ENCODE measurements around the gene KCNJ6. TPM values are rescaled to one million over a fixed set of nuclear protein-coding genes. Genes with fewer than 3 reads are reported as not detected.

KCNJ6 gene
- polyA plus RNA-seq, 1 of the 3 experiments (the other 2 are of a cell fraction) = not detected

DNA sequence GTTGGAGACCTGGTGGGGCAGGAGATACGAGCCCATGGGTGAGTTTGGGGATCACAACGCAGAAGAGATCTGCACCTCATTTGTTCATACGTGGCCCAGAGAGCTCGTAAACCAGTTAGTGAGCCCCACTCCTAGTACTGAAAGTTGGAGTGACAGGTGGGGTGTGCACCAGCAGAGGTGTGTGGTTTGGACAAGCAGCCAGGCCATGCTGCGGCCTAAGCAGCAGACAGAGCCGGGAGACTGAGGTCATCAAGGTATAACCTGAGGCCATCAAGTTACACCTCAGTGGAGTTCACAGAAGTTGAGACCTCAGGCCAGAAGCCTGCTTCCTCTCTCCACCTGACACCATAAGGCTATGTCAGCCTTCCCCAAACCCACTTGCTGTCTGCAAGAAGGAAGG, 27.6 kb downstream of the KCNJ6 start:
- 25% methylated on average over 6 of the region's 6 CpGs for WGBS (ENCODE audit: low lambda C conversion rate)
- H4K20me1 ChIP-seq (ENCODE audit: insufficient read depth) = no peaks in the 10 kb centered on the region

GRCh38 chr21:37886726-37887299, 29.4 kb downstream of the KCNJ6 start:
- H3K9me2 ChIP-seq = no peaks in the 10 kb centered on the region
- H3K4me1 ChIP-seq (ENCODE audit: control insufficient read depth in 1 of 2, insufficient read depth in 2 of 2, low read depth in 1 of 2, low read length in 1 of 2) = no peaks in the 10 kb centered on the region
- no peaks in the 10 kb centered on the region for H4K20me1 ChIP-seq (ENCODE audit: insufficient read depth)
- H3K27me3 ChIP-seq (ENCODE audit: insufficient read depth) = no peaks in the 10 kb centered on the region; the same call in 1 of the 2 replicates
- ChIA-PET POLR2A (no interaction called here), CTCF (interaction anchor here (1.2 kb wide), 1 partner anchor 30 kb away, joined by 3 read pairs; no protein-coding TSS in a partner anchor)
- no peaks in the 10 kb centered on the region for H3K79me2 ChIP-seq (ENCODE audit: insufficient read depth)
- H3K4me2 ChIP-seq = no peak overlapping the region
- H3K36me3 ChIP-seq (replicated peaks in 1 of 2; ENCODE audit: control insufficient read depth in 1 of 2, insufficient read depth in 2 of 2, low read length in 1 of 2) = no peaks in the 10 kb centered on the region
- H3K9me3 ChIP-seq = no peaks in the 10 kb centered on the region
- H3K4me3 ChIP-seq (ENCODE audit: low read depth in 2 of 2, low read length in 1 of 2) = no peak overlapping the region
- no peak overlapping the region for H2AFZ ChIP-seq (ENCODE audit: low read depth)
- no peak for DNase-seq
- WGBS (ENCODE audit: low lambda C conversion rate) = 8% methylated on average over 3 of the region's 3 CpGs
- H3K27ac ChIP-seq (ENCODE audit: low read depth in 2 of 2, low read length in 1 of 2) = no peak overlapping the region
- no peaks in the 10 kb centered on the region for H3F3A ChIP-seq (replicated peaks; ENCODE audit: insufficient read depth)
- no peak overlapping the region for H3K9ac ChIP-seq
- TF ChIP-seq ELF1 (IDR thresholded peaks at IDR 0.05) = no peak
- no peak for TF ChIP-seq NRF1 (IDR thresholded peaks at IDR 0.05; ENCODE audit: low read depth, low read length)
- TF ChIP-seq, protein P1, sequence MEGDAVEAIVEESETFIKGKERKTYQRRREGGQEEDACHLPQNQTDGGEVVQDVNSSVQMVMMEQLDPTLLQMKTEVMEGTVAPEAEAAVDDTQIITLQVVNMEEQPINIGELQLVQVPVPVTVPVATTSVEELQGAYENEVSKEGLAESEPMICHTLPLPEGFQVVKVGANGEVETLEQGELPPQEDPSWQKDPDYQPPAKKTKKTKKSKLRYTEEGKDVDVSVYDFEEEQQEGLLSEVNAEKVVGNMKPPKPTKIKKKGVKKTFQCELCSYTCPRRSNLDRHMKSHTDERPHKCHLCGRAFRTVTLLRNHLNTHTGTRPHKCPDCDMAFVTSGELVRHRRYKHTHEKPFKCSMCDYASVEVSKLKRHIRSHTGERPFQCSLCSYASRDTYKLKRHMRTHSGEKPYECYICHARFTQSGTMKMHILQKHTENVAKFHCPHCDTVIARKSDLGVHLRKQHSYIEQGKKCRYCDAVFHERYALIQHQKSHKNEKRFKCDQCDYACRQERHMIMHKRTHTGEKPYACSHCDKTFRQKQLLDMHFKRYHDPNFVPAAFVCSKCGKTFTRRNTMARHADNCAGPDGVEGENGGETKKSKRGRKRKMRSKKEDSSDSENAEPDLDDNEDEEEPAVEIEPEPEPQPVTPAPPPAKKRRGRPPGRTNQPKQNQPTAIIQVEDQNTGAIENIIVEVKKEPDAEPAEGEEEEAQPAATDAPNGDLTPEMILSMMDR (IDR thresholded peaks at IDR 0.05) = no peak
- no peak for TF ChIP-seq RFX5 (IDR thresholded peaks at IDR 0.05; ENCODE audit: low read length)
- TF ChIP-seq, protein P2, sequence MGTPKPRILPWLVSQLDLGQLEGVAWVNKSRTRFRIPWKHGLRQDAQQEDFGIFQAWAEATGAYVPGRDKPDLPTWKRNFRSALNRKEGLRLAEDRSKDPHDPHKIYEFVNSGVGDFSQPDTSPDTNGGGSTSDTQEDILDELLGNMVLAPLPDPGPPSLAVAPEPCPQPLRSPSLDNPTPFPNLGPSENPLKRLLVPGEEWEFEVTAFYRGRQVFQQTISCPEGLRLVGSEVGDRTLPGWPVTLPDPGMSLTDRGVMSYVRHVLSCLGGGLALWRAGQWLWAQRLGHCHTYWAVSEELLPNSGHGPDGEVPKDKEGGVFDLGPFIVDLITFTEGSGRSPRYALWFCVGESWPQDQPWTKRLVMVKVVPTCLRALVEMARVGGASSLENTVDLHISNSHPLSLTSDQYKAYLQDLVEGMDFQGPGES (IDR thresholded peaks at IDR 0.05; ENCODE audit: low read depth, low read length) = no peak
- no peak for TF ChIP-seq EP300 (IDR thresholded peaks at IDR 0.05; ENCODE audit: borderline replicate concordance in 1 of 2, low read depth in 1 of 2, low read length in 1 of 2)
- TF ChIP-seq ZBTB33 (IDR thresholded peaks at IDR 0.05; ENCODE audit: borderline replicate concordance, low read depth) = no peak

More for the DNA sequence above, 27.6 kb downstream of the KCNJ6 start:
- H3K9ac ChIP-seq = no peak overlapping the region
- no peaks in the 10 kb centered on the region for H3K4me1 ChIP-seq (ENCODE audit: control insufficient read depth in 1 of 2, insufficient read depth in 2 of 2, low read depth in 1 of 2, low read length in 1 of 2)
- no peaks in the 10 kb centered on the region for H3F3A ChIP-seq (replicated peaks; ENCODE audit: insufficient read depth)
- CTCF ChIA-PET = no interaction called here
- DNase-seq = no peak
- no peaks in the 10 kb centered on the region for H3K79me2 ChIP-seq (ENCODE audit: insufficient read depth)
- no peak overlapping the region for H3K27ac ChIP-seq (ENCODE audit: low read depth in 2 of 2, low read length in 1 of 2)
- no peaks in the 10 kb centered on the region; the same call in 1 of the 2 replicates for H3K27me3 ChIP-seq (ENCODE audit: insufficient read depth)
- H3K9me2 ChIP-seq = no peaks in the 10 kb centered on the region
- no peak overlapping the region for H3K4me3 ChIP-seq (ENCODE audit: low read depth in 2 of 2, low read length in 1 of 2)
- no peaks in the 10 kb centered on the region for H3K36me3 ChIP-seq (replicated peaks in 1 of 2; ENCODE audit: control insufficient read depth in 1 of 2, insufficient read depth in 2 of 2, low read length in 1 of 2)
- H3K9me3 ChIP-seq = no peaks in the 10 kb centered on the region
- no peak for TF ChIP-seq POLR2AphosphoS5 (IDR thresholded peaks at IDR 0.05; ENCODE audit: low read depth, low read length)
- TF ChIP-seq TAF1 (IDR thresholded peaks at IDR 0.05; ENCODE audit: borderline replicate concordance, low read depth, low read length) = no peak
- TF ChIP-seq USF2 (IDR thresholded peaks at IDR 0.05; ENCODE audit: borderline replicate concordance, low read depth, low read length) = no peak
- no peak for TF ChIP-seq MXI1 (IDR thresholded peaks at IDR 0.05; ENCODE audit: low read depth, low read length)
- TF ChIP-seq ELF1 (IDR thresholded peaks at IDR 0.05) = no peak
- TF ChIP-seq YY1 (IDR thresholded peaks at IDR 0.05; ENCODE audit: low read depth) = no peak
- no peak for TF ChIP-seq FOSL2 (IDR thresholded peaks at IDR 0.05; ENCODE audit: borderline replicate concordance, low read depth)
- TF ChIP-seq CHD2 (IDR thresholded peaks at IDR 0.05; ENCODE audit: low read length, partially characterized antibody) = no peak
- TF ChIP-seq USF1 (IDR thresholded peaks at IDR 0.05; ENCODE audit: borderline replicate concordance, low read depth) = no peak
- TF ChIP-seq MAX (IDR thresholded peaks at IDR 0.05; ENCODE audit: low read depth) = no peak
- TF ChIP-seq, protein P2 (IDR thresholded peaks at IDR 0.05; ENCODE audit: low read depth, low read length) = no peak
- TF ChIP-seq RCOR1 (IDR thresholded peaks at IDR 0.05; ENCODE audit: low read length) = no peak
- no peak for TF ChIP-seq GATA2 (CRISPR knock-in tag; IDR thresholded peaks at IDR 0.05)
- no peak for TF ChIP-seq RAD21 (IDR thresholded peaks at IDR 0.05; ENCODE audit: low read length)
- no peak for TF ChIP-seq NRF1 (IDR thresholded peaks at IDR 0.05; ENCODE audit: low read depth, low read length)
- H2AFZ ChIP-seq (ENCODE audit: low read depth) = no peak overlapping the region
- POLR2A ChIA-PET = no interaction called here
- no peak overlapping the region for H3K4me2 ChIP-seq
